GM21528 (cell line): ENCODE results near the gene NXNL1.

Source experiments
- ATAC-seq: cut with Tn5 transposase; IDR thresholded peaks from one replicate; pipeline ENCODE4 v1.9.1; 2021; ENCODE audit warnings: mild to moderate bottlenecking, moderate library complexity; ENCODE audit not compliant: unreplicated experiment, low FRiP score

Gene NXNL1

DNA sequence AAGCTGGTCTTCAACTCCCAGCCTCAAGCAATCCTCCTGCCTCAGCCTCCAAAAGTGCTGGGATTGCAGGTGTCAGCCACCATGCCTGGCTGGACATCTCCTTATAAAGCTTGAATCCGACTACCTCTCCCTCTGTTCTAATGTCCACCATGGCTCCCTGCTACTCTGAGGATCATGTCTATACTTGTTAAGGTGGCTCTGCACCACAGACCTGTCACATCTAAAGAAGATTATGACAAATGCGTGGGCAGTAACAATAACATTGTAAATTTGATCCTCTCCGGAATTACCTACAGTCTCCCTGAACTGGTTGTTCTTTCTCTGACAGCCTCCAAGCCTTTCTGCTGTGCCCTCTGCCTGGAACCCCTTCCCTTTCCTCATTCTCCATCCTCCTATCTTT, 1.8 kb downstream of the NXNL1 start:
- ATAC-seq = no peak

DNA sequence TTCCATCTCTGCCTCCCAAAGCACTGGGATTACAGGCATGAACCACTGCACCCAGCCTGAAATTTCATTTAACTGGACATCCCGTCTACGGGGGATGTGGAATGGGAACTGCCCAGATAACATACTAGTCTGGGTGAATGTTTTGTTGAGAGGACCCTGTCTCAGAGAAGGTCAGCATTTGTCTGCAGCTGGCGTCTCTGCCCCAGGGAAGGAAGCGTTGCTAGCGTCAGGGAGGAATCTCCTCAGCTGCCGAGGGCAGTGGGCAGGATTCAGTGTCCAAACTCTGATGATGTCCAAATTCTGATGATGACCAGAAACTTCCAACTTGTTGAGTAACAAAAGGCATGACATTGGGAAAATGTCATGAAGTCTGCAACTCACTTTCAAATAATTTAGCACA, 3.1 kb downstream of the NXNL1 start:
- no peak for ATAC-seq

DNA sequence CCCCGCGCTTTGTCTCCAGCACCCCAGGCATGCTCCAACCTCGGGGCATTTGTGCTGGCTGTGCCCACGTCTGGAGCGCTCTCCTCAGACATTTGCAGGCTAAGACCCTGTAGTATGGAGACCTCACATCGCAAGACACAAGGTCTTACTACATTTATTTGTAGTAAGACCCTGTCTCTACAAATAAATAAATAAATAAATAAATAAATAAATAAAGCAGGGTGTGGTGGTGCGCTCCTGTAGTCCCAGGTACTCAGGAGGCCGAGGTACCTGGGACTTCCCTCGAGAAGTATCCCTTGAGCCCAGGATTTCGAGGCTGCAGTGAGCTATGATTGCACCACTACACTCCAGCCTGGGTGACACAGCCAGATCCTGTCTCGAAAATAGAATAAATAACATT, 4.6 kb downstream of the NXNL1 start:
- no peak for ATAC-seq

DNA sequence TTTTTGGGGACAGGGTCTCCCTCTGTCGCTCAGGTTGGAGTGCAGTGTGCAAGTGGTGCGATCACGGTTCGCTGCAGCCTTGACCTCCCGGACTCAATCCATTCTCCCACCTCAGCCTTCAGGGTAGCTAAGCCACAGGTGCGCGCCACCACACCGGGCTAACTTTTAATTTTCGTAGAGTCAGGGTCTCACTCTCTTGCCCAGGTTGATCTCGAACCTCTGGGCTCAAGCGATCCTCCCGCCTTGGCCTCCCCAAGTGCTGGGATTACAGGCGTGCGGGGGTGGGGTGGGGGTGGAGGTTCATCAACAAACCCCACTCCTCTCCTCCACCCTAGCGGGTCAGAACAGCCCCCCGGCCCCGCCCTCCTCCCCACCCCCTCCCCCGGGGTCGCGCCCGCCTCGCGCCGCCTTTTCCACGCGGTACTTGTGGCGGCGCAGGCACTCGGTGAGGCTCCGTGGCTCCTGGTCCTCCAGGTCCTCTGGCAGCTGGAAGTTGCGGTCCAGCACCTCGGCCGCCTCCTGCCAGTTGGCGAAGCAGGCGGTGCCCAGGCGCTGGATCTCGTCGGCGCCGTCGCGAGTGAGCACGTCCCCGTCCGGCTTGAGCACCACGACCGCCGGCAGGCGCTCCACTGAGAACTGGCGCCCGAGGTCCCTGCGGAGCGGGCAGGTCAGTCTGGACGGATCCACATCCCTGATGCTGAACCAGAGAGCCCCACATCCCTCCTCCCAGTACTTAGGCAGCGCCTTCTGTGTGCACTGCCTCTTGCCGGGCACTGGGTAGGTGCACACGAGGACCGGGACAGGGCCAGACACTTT, 5.2 kb downstream of the NXNL1 start:
- no peak for ATAC-seq

DNA sequence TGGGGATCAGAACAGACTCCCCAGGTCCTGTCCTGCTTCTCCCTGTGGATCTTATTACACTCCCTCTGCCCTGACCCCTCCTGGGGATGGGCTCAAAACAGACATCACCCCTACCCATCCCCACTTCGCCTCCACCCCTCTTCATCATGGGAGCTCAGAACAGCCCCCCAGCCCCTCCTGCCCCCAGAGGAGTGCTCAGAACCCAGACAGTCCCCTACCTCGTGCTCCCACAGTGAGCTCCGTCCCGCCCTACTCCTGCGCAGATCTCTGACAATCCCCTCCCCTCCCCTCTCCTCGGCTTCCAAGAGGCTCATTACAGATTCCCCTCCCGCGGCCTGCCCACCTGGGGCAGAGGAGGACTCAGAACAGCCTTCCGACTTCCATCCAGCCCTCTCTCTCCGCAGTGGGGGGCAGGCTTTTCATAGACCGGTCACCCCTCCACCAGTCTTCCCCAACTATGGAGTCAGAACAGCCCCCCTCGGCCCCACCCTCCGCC, 6.1 kb downstream of the NXNL1 start:
- ATAC-seq = no peak

DNA sequence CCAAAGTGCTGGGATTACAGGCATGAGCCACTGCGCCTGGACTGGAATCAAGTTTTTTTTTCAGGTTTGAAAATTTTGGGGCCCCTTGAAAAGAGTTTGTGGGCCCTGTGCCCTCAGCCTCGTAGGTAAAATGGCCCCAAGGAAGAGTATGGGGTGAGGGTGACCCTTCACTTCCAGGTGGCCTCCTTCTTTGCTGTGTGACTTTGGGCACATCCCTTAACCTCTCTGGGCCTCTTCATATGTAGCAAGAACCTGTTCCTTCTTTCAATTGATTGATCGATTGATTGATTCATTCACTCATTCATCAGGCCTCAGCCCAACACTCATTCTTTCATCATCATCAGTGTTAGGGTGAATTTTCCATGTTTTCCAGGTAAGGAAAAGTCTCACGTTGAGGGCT, 8.9 kb downstream of the NXNL1 start:
- no peak for ATAC-seq

DNA sequence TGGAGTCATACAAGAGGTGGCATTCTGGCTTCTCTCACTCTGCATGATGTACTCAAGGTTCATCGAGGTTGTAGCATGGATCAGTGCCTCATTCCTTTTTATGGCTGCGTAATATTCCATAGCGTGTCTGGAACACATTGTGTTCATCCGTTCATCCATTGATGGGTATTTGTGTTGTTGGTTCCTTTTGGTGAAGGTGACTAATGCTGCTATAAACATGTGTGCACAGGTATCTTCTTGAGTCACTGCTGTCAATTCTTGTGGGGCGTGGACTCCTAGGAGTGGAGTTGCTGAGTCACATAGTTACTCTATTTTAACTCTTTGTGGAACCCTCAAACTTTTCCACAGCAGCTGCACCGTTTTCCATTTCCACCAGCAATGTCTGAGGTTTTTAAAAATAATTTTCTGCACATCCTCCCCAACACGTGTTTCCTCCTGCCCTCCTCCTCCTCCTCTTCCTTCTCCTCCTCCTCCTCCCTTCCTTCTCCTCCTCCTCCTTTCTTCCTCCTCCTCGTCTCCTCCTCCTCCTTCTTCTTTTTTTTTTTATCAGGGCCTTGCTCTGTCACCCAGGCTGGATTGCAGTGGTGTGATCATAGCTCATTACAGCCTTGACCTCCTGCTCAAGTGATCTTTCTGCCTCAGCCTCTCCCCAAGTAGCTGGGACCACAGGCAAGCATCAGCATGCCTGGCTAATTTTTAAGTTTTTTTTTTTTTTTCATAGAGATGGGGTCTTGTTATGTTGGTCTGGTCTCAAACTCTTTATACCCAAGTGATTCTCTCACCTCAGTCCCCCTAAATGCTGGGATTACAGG, 10.3 kb downstream of the NXNL1 start:
- ATAC-seq = no peak

DNA sequence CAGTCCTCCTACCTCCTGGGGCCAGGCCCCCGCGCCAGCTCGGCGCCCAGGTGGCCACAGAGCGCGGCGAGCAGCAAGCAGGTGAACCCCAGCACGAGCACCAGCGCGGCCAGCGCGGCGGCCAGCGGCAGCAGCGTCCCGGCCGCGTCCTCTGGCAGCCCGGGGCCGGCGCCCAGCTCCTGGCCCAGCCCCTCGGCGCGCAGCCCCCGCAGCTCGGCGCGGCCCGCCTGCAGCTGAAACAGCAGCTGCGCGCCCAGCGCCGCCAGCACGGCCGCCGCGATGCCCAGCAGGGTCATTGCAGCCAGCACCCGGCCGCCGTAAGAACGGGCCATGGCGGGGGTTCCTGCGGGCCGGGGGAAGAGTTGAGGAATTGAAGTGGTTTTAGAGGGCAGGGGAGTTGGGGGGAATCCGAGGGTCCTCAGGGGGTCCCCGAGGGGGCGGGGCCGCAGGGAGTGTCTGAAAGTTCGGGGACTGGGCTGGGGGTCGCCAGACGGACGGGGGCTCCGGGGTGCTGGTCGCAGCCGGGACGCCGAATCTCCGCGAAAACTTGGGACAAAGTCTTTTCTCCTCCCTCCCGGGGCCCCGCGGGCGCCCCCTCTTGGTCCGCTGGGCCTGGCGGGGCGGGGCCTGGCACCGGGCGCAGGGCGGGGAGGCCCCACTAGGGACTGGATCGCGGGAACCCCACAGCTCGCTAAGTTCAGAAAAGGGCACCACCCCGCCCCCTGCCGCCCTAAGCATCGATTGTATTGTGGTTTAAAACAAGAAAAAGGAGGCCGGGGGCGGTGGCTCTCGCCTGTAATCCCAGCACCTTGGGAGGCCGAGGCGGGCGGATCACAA, 12.4 kb downstream of the NXNL1 start, which contains the start of gene TMEM221:
TMEM221 (minus strand) TSS at position 538 of the 837 bp plus-strand sequence; CDS start at position 332, 206 bp downstream.
- ATAC-seq = no peak

DNA sequence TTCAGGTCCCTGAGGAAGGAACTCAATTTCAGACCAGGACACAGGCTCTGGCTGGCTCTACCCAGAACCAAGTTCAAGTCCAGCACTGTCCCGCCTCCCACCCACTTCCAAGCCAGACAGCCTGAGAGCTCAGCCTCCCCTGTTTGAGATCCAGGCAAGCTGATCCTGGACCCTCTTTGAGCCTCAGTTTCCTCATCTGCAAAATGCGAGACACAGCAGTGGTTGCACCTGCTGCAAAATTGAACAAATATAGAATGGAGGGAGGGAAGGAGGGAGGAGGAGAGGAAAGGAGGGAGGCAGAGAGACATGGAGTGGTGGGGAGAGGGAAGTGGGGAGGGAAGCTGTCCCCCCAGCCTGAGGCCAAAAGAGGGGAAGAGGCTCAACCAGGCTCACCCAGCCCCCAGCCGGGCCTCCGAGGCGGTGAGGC, 13.0 kb downstream of the NXNL1 start:
- ATAC-seq = no peak

DNA sequence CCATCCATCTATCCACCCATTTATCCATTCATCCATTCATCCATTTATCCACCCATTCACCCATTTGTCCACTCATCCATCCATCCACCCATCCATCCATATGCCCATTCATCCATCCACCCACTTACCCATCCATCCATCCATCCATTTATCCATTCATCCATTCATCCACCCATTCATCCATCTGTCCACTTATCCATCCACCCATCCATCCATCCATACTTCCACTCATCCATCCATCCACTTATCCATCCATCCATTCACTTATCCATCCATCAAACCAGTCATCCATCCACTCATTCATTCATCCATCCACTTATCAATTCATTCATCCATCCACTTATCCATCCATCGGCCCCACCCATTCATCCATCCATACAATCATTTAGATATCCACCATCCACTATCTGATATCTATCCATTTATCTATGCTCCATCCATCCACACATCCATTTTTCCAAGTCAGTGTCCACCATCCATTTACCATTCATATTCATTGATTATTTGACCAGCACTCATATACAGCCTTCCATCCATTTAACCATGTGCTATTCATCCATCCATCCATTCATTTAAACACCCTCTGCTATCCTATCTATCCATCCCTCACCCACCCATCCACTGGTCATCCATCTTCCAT, 15.1 kb downstream of the NXNL1 start:
- ATAC-seq = no peak

DNA sequence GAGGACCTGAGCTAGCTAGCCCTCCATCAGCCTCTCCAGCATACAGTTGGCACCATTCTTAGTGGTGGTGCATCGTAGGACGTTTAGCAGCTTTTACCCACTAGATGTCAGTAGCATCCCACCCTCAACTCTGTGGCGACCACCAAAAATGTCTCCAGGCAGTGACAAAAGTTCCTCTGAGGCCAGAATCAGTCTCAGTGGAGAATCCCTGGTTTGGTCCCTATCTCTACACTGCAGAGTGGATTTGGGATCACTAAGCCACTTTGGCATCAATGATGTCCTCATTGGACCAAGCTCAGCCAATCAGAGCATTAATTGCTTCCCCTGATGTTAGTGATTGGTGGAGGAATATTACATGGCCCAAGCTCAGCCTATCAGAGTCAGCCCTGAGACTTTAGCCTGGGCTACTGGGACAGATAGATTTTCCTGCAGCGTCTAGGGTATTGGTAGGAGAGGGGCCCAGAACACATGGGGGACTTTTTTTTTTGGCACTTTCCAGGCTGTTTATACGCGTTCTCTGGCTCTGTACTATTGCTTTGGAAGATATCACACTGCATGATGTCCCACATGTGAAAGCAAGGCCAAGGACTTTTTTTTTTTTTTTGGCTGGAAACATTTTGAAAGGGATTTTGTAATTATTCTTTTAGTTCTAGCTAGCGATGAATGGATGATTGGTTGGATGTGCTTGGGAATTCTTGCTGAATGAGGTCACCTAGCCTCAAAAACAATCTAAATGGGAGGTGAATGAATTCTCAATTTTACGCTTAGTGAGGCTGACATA, 19.3 kb downstream of the NXNL1 start:
- ATAC-seq = no peak

DNA sequence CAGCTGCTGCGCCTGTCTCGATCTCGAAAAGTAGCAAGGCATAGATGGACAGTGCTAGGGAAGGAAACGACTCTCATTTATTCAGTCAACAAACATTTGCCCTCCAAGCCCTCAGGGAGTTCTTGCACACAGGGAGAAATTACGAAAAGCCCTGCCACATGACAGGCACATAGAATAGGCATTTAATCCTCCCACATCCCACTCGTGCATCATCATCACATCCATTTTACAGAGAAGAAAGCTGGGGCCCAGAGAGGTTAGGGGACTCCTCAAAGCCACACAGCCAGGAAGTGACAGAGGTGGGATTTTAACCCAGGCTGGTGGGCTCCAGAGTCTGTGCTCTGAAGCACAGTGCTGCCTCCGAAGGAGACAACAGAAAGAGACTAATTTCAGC, 23.9 kb downstream of the NXNL1 start:
- ATAC-seq = no peak

DNA sequence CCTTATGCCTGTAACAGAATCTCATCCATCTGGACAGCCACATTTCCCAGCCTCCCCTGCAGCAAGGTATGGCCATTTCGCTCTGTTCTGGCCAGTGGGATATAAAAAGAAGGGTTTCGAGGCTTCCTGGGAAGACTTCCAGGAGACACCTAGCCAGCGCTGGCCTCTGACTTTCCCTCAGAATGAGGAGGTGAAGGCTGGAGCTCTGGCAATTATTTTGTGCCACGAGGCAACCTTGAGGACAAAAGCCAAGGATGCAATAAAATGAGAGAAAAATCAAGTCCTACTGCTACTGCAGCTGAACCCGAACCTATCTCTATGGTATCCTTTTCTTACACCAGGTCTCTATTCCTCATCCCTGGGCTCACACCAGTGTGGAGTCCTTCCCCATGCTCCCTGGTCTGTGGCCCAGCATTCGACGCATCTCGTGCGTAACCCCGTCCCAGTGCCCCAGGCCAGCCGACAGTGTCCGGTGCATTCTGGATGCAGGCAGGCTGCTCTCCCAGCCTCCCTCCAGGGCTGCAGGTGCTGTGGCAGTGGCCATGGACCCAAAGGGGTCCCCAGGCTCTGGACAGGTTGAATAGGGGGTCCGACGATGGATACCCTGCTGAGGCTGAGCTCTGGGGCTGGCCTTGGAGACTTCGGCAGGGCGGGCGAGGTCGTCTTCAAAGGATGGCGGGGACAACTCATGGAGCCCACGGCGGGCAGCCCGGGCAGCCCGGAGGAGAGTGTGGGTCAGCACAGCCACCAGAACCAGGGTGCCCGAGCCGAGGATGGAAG, 24.4 kb downstream of the NXNL1 start:
- ATAC-seq = no peak

DNA sequence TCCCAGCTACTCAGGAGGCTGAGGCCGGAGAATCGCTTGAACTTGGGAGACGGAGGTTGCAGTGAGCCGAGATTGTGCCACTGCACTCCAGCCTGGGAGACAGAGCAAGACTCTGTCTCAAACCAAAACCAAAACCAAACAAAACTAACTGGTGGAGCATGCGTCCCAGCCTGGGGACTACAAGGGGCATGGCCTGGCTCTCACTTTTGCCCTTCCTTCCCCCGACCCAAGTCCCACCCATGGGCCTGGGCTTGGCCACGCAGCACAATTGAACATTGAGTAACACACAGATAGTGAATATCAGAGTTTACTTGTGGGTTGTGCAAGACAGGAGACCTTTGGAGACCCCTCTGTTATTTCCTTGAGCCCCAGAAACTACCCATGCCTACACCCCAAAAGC, 25.5 kb downstream of the NXNL1 start:
- no peak for ATAC-seq

DNA sequence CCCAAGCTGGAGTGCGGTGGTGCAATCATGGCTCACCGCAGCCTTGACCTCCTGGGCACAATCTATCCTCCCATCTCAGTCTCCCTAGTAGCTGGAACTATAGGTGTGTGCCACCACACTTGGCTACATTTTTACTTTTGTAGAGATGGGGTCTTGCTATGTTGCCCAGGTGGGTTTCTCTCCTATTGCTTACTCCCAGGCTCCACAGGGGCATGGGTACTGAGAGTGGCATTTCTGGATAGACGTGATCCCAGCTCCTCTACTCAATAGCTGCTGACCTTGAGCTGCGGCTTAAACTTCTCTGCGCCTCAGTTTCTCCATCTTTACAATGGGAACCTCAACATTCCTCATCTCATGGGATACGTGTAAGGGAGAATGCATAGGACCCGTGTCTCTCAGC, 29.3 kb downstream of the NXNL1 start:
- no peak for ATAC-seq

DNA sequence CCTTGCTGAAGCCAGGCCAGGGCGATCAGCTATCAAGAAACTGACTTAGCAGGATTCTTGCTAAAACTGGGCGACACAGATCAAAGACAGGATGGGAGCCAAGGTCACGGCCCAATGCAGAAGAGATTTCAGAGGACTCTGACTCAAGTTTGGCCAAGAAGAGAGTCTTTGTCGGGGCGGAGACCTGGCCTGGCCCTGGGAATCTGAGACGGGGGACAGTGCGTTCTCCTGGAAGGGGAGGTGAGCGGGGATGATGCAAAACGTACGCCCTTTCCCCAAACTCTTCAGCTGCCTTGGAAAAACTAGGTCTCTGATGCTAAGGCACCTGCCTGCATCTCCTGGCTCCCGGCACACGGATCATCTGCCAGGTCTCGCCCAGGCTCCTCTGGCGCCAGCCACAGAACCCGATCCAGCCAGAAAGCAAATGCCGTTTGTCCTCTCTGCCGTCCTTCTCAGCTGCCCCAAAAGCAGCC, 31.0 kb downstream of the NXNL1 start:
- ATAC-seq = no peak

DNA sequence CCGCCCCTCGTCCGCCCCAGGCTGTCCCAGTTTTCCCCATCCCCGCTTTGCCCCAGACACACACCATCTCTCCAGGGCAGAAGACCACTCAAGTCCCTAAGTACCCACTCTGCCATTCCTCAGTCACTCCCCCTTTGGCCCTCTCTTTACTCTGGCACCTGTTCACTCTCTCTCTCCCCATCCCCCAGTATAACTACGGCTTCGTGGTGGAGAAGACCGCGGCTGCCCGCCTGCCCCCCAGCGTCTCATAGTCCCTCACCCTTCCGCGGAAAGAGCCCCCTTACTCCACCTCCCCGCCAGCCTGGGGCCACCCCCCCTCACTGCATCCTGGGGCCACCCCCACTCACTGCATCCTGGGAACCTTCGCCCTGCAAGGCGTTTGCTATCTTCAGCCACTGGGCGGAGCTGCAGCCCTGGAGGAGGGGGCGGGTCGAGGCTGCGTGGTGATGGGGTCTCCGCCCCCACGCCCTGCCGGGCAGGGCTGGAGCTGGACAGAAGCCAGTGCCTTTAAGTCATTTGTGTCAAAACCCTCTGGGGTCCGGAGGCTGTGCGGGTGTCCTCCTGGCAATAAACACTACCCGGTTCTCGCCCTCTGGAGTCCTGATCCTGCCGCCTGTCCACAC, 35.9 kb downstream of the NXNL1 start:
- no peak for ATAC-seq
